ENCODE measurements around the gene DDX51. TPM values are rescaled to one million over a fixed set of nuclear protein-coding genes. Genes with fewer than 3 reads are reported as not detected.

DDX51 gene
- total RNA-seq (2014; rRNA removed; shearing (Covaris generic); ENCODE audit: low replicate concordance): 7.1 and 10.5 TPM in 2 replicates

GRCh38 chr12:132144115-132144809, at the start of gene DDX51, which contains the start of gene NOC4L:
TSS of gene DDX51 (minus strand) at chr12:132144319. CDS start at chr12:132144296, 23 bp downstream.
TSS of gene NOC4L (plus strand) at chr12:132144457. CDS start at chr12:132144489, 32 bp downstream.
- peak; percentile 90 for DNase-seq (ENCODE audit: low read depth)
- in situ Hi-C loops (cut with HindIII; ENCODE audit: low pct_unique_long_range_greater_than_20kb, low sequenced_read_pairs): no loop called here

GRCh38 chr12:132191715-132192553, 47.8 kb upstream of the DDX51 start:
- no peak for DNase-seq (ENCODE audit: low read depth)
- in situ Hi-C loops (cut with HindIII; ENCODE audit: low pct_unique_long_range_greater_than_20kb, low sequenced_read_pairs): no loop called here

GRCh38 chr12:132190834-132191500, 46.8 kb upstream of the DDX51 start:
- in situ Hi-C loops (cut with HindIII; ENCODE audit: low pct_unique_long_range_greater_than_20kb, low sequenced_read_pairs): no loop called here

GRCh38 chr12:132190012-132190755, 46.1 kb upstream of the DDX51 start:
- no peak for DNase-seq (ENCODE audit: low read depth)

More at GRCh38 chr12:132190834-132191500, 46.8 kb upstream of the DDX51 start:
- no peak for DNase-seq (ENCODE audit: low read depth)

GRCh38 chr12:132189378-132190011, 45.4 kb upstream of the DDX51 start:
- in situ Hi-C loops (cut with HindIII; ENCODE audit: low pct_unique_long_range_greater_than_20kb, low sequenced_read_pairs): no loop called here
- DNase-seq (ENCODE audit: low read depth): peak; percentile 95

More at GRCh38 chr12:132190012-132190755, 46.1 kb upstream of the DDX51 start:
- in situ Hi-C loops (cut with HindIII; ENCODE audit: low pct_unique_long_range_greater_than_20kb, low sequenced_read_pairs): no loop called here

- in situ Hi-C loops (cut with HindIII; ENCODE audit: low pct_unique_long_range_greater_than_20kb, low sequenced_read_pairs): no loop called here
Measured at GRCh38 chr12:132188916-132189325, 44.8 kb upstream of the DDX51 start.

GRCh38 chr12:132188451-132188901, 44.4 kb upstream of the DDX51 start:
- DNase-seq (ENCODE audit: low read depth): no peak
- in situ Hi-C loops (cut with HindIII; ENCODE audit: low pct_unique_long_range_greater_than_20kb, low sequenced_read_pairs): no loop called here

More at GRCh38 chr12:132188916-132189325, 44.8 kb upstream of the DDX51 start:
- no peak for DNase-seq (ENCODE audit: low read depth)

- no peak for DNase-seq (ENCODE audit: low read depth)
- in situ Hi-C loops (cut with HindIII; ENCODE audit: low pct_unique_long_range_greater_than_20kb, low sequenced_read_pairs): no loop called here
Measured at GRCh38 chr12:132187646-132188450, 43.7 kb upstream of the DDX51 start.

GRCh38 chr12:132186857-132187620, 42.9 kb upstream of the DDX51 start:
- DNase-seq (ENCODE audit: low read depth): no peak
- in situ Hi-C loops (cut with HindIII; ENCODE audit: low pct_unique_long_range_greater_than_20kb, low sequenced_read_pairs): no loop called here

GRCh38 chr12:132186208-132186856, 42.2 kb upstream of the DDX51 start:
- in situ Hi-C loops (cut with HindIII; ENCODE audit: low pct_unique_long_range_greater_than_20kb, low sequenced_read_pairs): no loop called here
- no peak for DNase-seq (ENCODE audit: low read depth)

- in situ Hi-C loops (cut with HindIII; ENCODE audit: low pct_unique_long_range_greater_than_20kb, low sequenced_read_pairs): no loop called here
Measured at GRCh38 chr12:132185705-132186104, 41.6 kb upstream of the DDX51 start.

GRCh38 chr12:132182711-132183365, 38.7 kb upstream of the DDX51 start:
- no peak for DNase-seq (ENCODE audit: low read depth)
- in situ Hi-C loops (cut with HindIII; ENCODE audit: low pct_unique_long_range_greater_than_20kb, low sequenced_read_pairs): no loop called here

More at GRCh38 chr12:132185705-132186104, 41.6 kb upstream of the DDX51 start:
- no peak for DNase-seq (ENCODE audit: low read depth)

GRCh38 chr12:132182206-132182710, 38.1 kb upstream of the DDX51 start:
- in situ Hi-C loops (cut with HindIII; ENCODE audit: low pct_unique_long_range_greater_than_20kb, low sequenced_read_pairs): no loop called here
- DNase-seq (ENCODE audit: low read depth): no peak

GRCh38 chr12:132181570-132182200, 37.6 kb upstream of the DDX51 start:
- in situ Hi-C loops (cut with HindIII; ENCODE audit: low pct_unique_long_range_greater_than_20kb, low sequenced_read_pairs): no loop called here
- no peak for DNase-seq (ENCODE audit: low read depth)
